ENCODE results near the gene SIRT6. TPM values are rescaled to one million over a fixed set of nuclear protein-coding genes. Genes with fewer than 3 reads are reported as not detected.

Gene SIRT6
- total RNA-seq, 3 donors from 2014 or later: 21.5 to 29.8 (median 25.6) TPM

DNA sequence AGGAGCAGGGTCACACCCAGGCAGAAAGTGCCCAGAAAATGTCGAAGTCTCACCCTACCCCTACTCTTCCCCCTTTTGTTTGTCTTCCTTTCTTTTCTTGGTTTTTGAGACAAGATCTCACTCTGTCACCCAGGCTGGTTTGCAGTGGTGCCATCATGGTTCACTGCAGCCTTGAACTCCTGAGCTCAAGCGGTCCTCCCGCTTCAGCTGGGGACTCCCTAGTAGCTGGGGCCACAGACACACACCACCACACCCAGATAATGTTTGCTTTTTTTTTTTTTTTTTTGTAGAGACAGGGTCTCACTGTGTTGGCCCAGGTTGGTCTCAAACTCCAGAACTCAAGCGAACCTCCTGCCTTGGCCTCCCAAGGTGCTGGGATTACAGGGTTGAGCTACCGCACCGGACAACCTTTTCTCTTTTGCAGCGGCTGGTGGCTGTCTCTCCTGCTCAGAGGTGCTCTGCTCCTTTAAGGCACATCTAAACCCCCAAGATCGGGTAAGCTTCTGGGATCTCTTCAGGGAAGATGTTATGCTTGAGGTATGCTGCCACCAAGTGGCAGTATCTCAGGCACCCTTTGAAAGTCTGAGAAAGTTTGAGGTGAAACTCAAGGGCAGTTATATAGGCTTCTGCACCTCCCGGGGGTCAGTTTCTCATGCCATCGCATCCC, 24.6 kb upstream of the SIRT6 start:
- no peak overlapping the region for H3K4me3 ChIP-seq
- H3K9me3 ChIP-seq: no peaks in the 10 kb centered on the region
- no peaks in the 10 kb centered on the region for H3K27me3 ChIP-seq
- intact Hi-C loops (cut with DNase I; ENCODE audit: low total_unique reads): no loop called here
- H3K4me1 ChIP-seq: no peaks in the 10 kb centered on the region
- H3K36me3 ChIP-seq: no peaks in the 10 kb centered on the region
- H3K27ac ChIP-seq: no peak overlapping the region
- TF ChIP-seq POLR2AphosphoS5 (IDR thresholded peaks at IDR 0.05) (no peak), POLR2A (IDR thresholded peaks at IDR 0.05) (no peak)
- TF ChIP-seq, protein P1, sequence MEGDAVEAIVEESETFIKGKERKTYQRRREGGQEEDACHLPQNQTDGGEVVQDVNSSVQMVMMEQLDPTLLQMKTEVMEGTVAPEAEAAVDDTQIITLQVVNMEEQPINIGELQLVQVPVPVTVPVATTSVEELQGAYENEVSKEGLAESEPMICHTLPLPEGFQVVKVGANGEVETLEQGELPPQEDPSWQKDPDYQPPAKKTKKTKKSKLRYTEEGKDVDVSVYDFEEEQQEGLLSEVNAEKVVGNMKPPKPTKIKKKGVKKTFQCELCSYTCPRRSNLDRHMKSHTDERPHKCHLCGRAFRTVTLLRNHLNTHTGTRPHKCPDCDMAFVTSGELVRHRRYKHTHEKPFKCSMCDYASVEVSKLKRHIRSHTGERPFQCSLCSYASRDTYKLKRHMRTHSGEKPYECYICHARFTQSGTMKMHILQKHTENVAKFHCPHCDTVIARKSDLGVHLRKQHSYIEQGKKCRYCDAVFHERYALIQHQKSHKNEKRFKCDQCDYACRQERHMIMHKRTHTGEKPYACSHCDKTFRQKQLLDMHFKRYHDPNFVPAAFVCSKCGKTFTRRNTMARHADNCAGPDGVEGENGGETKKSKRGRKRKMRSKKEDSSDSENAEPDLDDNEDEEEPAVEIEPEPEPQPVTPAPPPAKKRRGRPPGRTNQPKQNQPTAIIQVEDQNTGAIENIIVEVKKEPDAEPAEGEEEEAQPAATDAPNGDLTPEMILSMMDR (IDR thresholded peaks at IDR 0.05): no peak
- DNase-seq (ENCODE audit: low spot score in 2 of 2): no peak

DNA sequence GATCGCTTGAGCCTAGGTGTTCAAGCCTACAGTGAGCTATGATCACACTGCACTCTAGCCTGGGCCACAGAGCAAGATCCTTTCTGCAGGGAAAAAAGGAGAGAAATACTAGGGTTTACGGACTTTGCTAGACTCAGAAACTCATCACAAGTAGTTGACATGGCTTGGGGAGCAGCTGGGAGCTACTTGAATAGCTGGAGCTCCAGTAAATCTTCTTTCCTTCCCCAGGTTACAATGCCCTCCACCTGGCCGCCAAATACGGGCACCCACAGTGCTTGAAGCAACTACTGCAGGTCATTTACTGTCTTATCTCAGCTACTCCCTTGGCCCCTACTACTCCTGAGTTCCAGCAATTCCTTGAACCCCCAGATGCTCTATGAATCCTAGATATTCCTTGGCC, 19.4 kb upstream of the SIRT6 start:
- Histone ChIP-seq H3K4me3 (no peak overlapping the region), H3K9me3 (no peaks in the 10 kb centered on the region), H3K4me1 (no peaks in the 10 kb centered on the region), H3K27me3 (peaks cover 6 to 32% of the 10 kb centered on the region in 2 donors), H3K36me3 (no peaks in the 10 kb centered on the region), H3K27ac (no peak overlapping the region)
- TF ChIP-seq POLR2A (IDR thresholded peaks at IDR 0.05) (no peak), POLR2AphosphoS5 (IDR thresholded peaks at IDR 0.05) (no peak)
- TF ChIP-seq, protein P1 (IDR thresholded peaks at IDR 0.05): no peak
- no peak for DNase-seq (ENCODE audit: low spot score in 2 of 2)
- intact Hi-C loops (cut with DNase I; ENCODE audit: low total_unique reads): no loop called here

DNA sequence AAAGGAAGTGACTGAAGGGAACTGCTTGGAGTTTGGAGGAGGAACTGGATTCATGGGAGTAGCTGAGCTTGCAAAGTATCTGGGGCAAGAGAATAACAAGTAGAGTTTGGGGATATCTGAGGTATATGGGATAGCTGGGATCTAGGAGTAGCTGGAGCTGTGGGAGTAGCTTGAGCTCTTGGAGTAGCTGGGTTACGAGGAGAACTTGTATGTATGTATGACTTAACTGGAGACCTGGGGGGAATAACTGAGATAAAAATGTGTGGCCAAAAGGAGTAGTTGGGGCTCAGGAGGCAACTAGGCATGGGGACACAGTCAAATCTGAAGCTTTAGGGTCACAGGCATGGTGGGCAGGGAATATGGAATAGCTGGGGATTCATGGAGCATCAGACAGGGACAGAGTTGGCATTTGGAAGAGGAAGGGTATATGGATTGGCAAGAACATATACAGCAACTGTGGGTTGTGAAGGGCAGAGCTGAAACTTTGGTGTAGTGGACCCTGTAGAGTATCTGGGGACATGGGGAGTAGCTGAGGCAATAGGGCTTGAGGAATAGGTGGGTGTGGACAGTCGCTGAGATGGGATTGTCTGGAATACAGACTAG, 18.7 kb upstream of the SIRT6 start:
- Histone ChIP-seq H3K27ac (no peak overlapping the region), H3K27me3 (peaks cover 6 to 39% of the 10 kb centered on the region in 2 donors), H3K4me1 (no peaks in the 10 kb centered on the region), H3K36me3 (no peaks in the 10 kb centered on the region), H3K9me3 (no peaks in the 10 kb centered on the region), H3K4me3 (no peak overlapping the region)
- DNase-seq (ENCODE audit: low spot score in 2 of 2): no peak
- TF ChIP-seq, protein P1 (IDR thresholded peaks at IDR 0.05): no peak
- TF ChIP-seq POLR2AphosphoS5 (IDR thresholded peaks at IDR 0.05) (no peak), POLR2A (IDR thresholded peaks at IDR 0.05) (no peak)
- intact Hi-C loops (cut with DNase I; ENCODE audit: low total_unique reads): no loop called here

DNA sequence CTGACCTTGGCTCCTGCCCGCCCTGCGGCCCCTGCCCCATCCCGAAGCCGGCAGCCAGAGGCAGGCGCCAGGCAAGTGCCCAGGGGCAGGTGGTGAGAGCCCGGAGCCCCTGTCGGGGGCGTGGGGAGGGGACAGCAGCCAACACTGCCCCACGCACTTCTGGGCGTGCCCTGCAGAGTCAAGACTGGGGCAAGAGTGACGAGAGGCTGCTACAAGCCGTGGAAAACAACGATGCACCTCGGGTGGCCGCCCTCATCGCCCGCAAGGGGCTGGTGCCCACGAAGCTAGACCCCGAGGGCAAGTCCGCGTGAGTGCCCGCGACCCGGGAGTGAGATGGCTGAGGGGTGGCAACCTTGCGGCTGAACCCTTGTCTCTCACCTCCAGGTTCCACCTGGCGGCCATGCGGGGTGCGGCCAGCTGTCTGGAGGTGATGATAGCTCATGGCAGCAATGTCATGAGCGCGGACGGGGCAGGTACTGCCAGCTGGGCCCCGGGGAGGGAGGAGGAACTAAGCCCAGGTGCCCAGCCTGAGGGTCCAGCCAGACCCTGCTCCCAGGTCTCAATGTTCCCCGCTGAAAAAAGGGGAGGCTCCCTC, 17.4 kb upstream of the SIRT6 start:
- DNase-seq (ENCODE audit: low spot score in 2 of 2): no peak
- no peaks in the 10 kb centered on the region for H3K9me3 ChIP-seq
- no peaks in the 10 kb centered on the region for H3K4me1 ChIP-seq
- TF ChIP-seq, protein P1 (IDR thresholded peaks at IDR 0.05): no peak
- TF ChIP-seq POLR2A (IDR thresholded peaks at IDR 0.05) (no peak), POLR2AphosphoS5 (IDR thresholded peaks at IDR 0.05) (no peak)
- H3K27me3 ChIP-seq: peaks cover 6 to 45% of the 10 kb centered on the region in 2 donors
- no peak overlapping the region for H3K27ac ChIP-seq
- no peak overlapping the region for H3K4me3 ChIP-seq
- H3K36me3 ChIP-seq: no peaks in the 10 kb centered on the region
- intact Hi-C loops (cut with DNase I; ENCODE audit: low total_unique reads): no loop called here

DNA sequence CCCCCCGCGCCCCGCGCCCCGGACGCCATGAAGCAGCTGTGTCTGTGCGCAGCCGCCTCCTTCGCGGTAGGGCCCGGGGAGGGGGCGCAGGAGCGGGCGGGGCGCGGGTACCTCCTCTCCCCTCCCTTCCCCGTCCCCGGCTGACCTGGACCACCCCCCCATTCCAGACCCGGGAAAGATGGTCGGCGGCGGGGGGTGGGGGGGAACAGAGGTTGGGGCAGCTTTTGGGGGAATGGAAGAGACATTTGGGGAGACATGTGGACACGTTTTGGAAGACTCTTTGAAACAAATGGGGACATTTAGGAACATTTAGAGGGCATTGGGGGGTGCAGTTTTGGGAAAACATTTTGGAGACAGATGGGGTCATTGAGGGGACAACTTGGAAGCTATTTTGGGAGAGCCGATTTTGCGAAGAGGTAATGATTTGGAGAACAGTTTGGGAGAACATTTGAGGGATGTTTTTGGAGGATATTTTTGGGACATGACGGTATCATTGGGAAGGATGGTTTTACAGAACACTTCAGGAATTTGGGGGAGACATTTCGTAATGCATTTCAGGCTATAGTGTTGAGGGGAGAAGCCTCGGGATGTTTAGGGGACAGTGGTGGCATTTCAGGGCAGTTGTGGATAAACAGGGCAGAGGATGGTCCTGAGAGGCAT, 16.2 kb upstream of the SIRT6 start:
- intact Hi-C loops (cut with DNase I; ENCODE audit: low total_unique reads): no loop called here
- Histone ChIP-seq H3K4me3 (no peak overlapping the region), H3K36me3 (no peaks in the 10 kb centered on the region), H3K27me3 (peaks cover 6 to 51% of the 10 kb centered on the region in 2 donors), H3K27ac (no peak overlapping the region), H3K9me3 (no peaks in the 10 kb centered on the region), H3K4me1 (no peaks in the 10 kb centered on the region)
- DNase-seq (ENCODE audit: low spot score in 2 of 2): no peak
- no peak for TF ChIP-seq POLR2A (IDR thresholded peaks at IDR 0.05)
- TF ChIP-seq POLR2AphosphoS5 (IDR thresholded peaks at IDR 0.05): no peak
- TF ChIP-seq, protein P1 (IDR thresholded peaks at IDR 0.05): no peak
